T-helper 2 cell treated with Interferon-gamma antibody and Interleukin-4, amounts not matched to agents 5 μg/mL and 100 μg/mL, for 36 hours (primary cell): Measurements from ENCODE around the gene HSD17B12.

ENCODE experiments used
- DNase-seq: peaks from one replicate; pipeline ENCODE4 v3.0.0; 2021; ENCODE audit warnings: low spot score
- H3K27ac Mint-ChIP-seq: one replicate; pipeline ENCODE4 v1.8.0; 2021; ENCODE audit warnings: mild to moderate bottlenecking, mixed read lengths
- H3K27me3 Mint-ChIP-seq: one replicate; pipeline ENCODE4 v1.8.0; 2021; ENCODE audit warnings: low read depth, mixed read lengths
- H3K36me3 Mint-ChIP-seq: one replicate; pipeline ENCODE4 v1.8.0; 2021; ENCODE audit warnings: low read depth, mixed read lengths
- H3K4me1 Mint-ChIP-seq: one replicate; pipeline ENCODE4 v1.8.0; 2021; ENCODE audit warnings: low read depth, mixed read lengths
- H3K4me3 Mint-ChIP-seq: one replicate; pipeline ENCODE4 v1.8.0; 2022; ENCODE audit warnings: mild to moderate bottlenecking, moderate library complexity, mixed read lengths
- H3K9me3 Mint-ChIP-seq: one replicate; pipeline ENCODE4 v1.8.0; 2021; ENCODE audit warnings: mixed read lengths

HSD17B12 gene

GRCh38 chr11:43852057-43852636, 171.6 kb downstream of the HSD17B12 start:
- Mint-ChIP-seq H3K27me3 (no peaks in the 10 kb centered on the region), H3K36me3 (peaks cover 2% of the 10 kb centered on the region), H3K9me3 (no peaks in the 10 kb centered on the region), H3K27ac (no peak overlapping the region), H3K4me3 (no peak overlapping the region), H3K4me1 (peaks cover 3% of the 10 kb centered on the region)
- DNase-seq: peak; percentile 35

- Mint-ChIP-seq H3K27me3 (no peaks in the 10 kb centered on the region), H3K9me3 (no peaks in the 10 kb centered on the region), H3K36me3 (peaks cover 2% of the 10 kb centered on the region), H3K27ac (no peak overlapping the region), H3K4me3 (no peak overlapping the region), H3K4me1 (peaks cover 2% of the 10 kb centered on the region)
- no peak for DNase-seq
Observed at GRCh38 chr11:43853781-43854180, 173.2 kb downstream of the HSD17B12 start.

- Mint-ChIP-seq H3K4me1 (no peaks in the 10 kb centered on the region), H3K9me3 (peaks cover 3% of the 10 kb centered on the region), H3K27me3 (no peaks in the 10 kb centered on the region), H3K27ac (peak overlapping the region; percentile 3), H3K4me3 (no peak overlapping the region), H3K36me3 (peaks cover 4% of the 10 kb centered on the region)
- DNase-seq: no peak
Observed at GRCh38 chr11:43856993-43857392, 176.5 kb downstream of the HSD17B12 start.

- Mint-ChIP-seq H3K36me3 (peaks cover 2% of the 10 kb centered on the region), H3K4me3 (no peak overlapping the region), H3K9me3 (peaks cover 7% of the 10 kb centered on the region), H3K27ac (no peak overlapping the region), H3K4me1 (no peaks in the 10 kb centered on the region), H3K27me3 (peaks cover 20% of the 10 kb centered on the region)
- no peak for DNase-seq
Observed at GRCh38 chr11:43861141-43861540, 180.6 kb downstream of the HSD17B12 start.

- H3K27me3 Mint-ChIP-seq: peaks cover 42% of the 10 kb centered on the region
- H3K9me3 Mint-ChIP-seq: peaks cover 11% of the 10 kb centered on the region
- no peak for DNase-seq
Observed at GRCh38 chr11:43866520-43866919, 186.0 kb downstream of the HSD17B12 start.

GRCh38 chr11:43866969-43867368, 186.4 kb downstream of the HSD17B12 start:
- H3K9me3 Mint-ChIP-seq: peaks cover 11% of the 10 kb centered on the region
- peaks cover 45% of the 10 kb centered on the region for H3K27me3 Mint-ChIP-seq
- peaks cover 22% of the 10 kb centered on the region for H3K4me1 Mint-ChIP-seq
- H3K36me3 Mint-ChIP-seq: peaks cover 6% of the 10 kb centered on the region
- no peak for DNase-seq
- H3K4me3 Mint-ChIP-seq: no peak overlapping the region
- no peak overlapping the region for H3K27ac Mint-ChIP-seq

More at GRCh38 chr11:43866520-43866919, 186.0 kb downstream of the HSD17B12 start:
- H3K36me3 Mint-ChIP-seq: peaks cover 6% of the 10 kb centered on the region
- H3K27ac Mint-ChIP-seq: no peak overlapping the region
- no peak overlapping the region for H3K4me3 Mint-ChIP-seq
- H3K4me1 Mint-ChIP-seq: peaks cover 22% of the 10 kb centered on the region

- peaks cover 22% of the 10 kb centered on the region for H3K4me1 Mint-ChIP-seq
- DNase-seq: peak; percentile 79
- peaks cover 6% of the 10 kb centered on the region for H3K36me3 Mint-ChIP-seq
- peak overlapping the region; percentile 74 for H3K27ac Mint-ChIP-seq
- H3K27me3 Mint-ChIP-seq: peaks cover 62% of the 10 kb centered on the region
- H3K4me3 Mint-ChIP-seq: peak overlapping the region; percentile 7
- H3K9me3 Mint-ChIP-seq: peaks cover 7% of the 10 kb centered on the region
Observed at GRCh38 chr11:43868852-43869567, 188.5 kb downstream of the HSD17B12 start.

- no peak for DNase-seq
- H3K9me3 Mint-ChIP-seq: peaks cover 7% of the 10 kb centered on the region
- no peak overlapping the region for H3K27ac Mint-ChIP-seq
- H3K27me3 Mint-ChIP-seq: peaks cover 60% of the 10 kb centered on the region
- H3K4me3 Mint-ChIP-seq: no peak overlapping the region
- H3K4me1 Mint-ChIP-seq: peaks cover 22% of the 10 kb centered on the region
- H3K36me3 Mint-ChIP-seq: peaks cover 6% of the 10 kb centered on the region
Observed at GRCh38 chr11:43871051-43871450, 190.5 kb downstream of the HSD17B12 start.

- Mint-ChIP-seq H3K27me3 (peaks cover 58% of the 10 kb centered on the region), H3K9me3 (no peaks in the 10 kb centered on the region), H3K27ac (no peak overlapping the region), H3K4me3 (no peak overlapping the region), H3K36me3 (no peaks in the 10 kb centered on the region), H3K4me1 (peaks cover 15% of the 10 kb centered on the region)
- DNase-seq: no peak
Observed at GRCh38 chr11:43872995-43873394, 192.5 kb downstream of the HSD17B12 start.

- no peaks in the 10 kb centered on the region for H3K9me3 Mint-ChIP-seq
- H3K4me3 Mint-ChIP-seq: no peak overlapping the region
- peaks cover 7% of the 10 kb centered on the region for H3K4me1 Mint-ChIP-seq
- H3K27me3 Mint-ChIP-seq: peaks cover 63% of the 10 kb centered on the region
- H3K27ac Mint-ChIP-seq: no peak overlapping the region
- no peaks in the 10 kb centered on the region for H3K36me3 Mint-ChIP-seq
- no peak for DNase-seq
Observed at GRCh38 chr11:43874078-43874477, 193.5 kb downstream of the HSD17B12 start.

- H3K27me3 Mint-ChIP-seq: peaks cover 64% of the 10 kb centered on the region
Observed at GRCh38 chr11:43874738-43875137, 194.2 kb downstream of the HSD17B12 start.

GRCh38 chr11:43879789-43880639, 199.5 kb downstream of the HSD17B12 start:
- Mint-ChIP-seq H3K36me3 (peaks cover 27% of the 10 kb centered on the region), H3K27me3 (peaks cover 24% of the 10 kb centered on the region), H3K4me1 (peaks cover 17% of the 10 kb centered on the region), H3K9me3 (peaks cover 10% of the 10 kb centered on the region), H3K4me3 (peak overlapping the region; percentile 91), H3K27ac (peak overlapping the region; percentile 65)
- no peak for DNase-seq

More at GRCh38 chr11:43874738-43875137, 194.2 kb downstream of the HSD17B12 start:
- Mint-ChIP-seq H3K4me1 (peaks cover under 1% of the 10 kb centered on the region), H3K9me3 (no peaks in the 10 kb centered on the region), H3K27ac (no peak overlapping the region), H3K4me3 (no peak overlapping the region), H3K36me3 (no peaks in the 10 kb centered on the region)
- no peak for DNase-seq

- peaks cover 18% of the 10 kb centered on the region for H3K27me3 Mint-ChIP-seq
- peak within 1 kb of the TSS; percentile 91 for H3K4me3 Mint-ChIP-seq
- peaks cover 27% of the 10 kb centered on the region for H3K36me3 Mint-ChIP-seq
- peak within 1 kb of the TSS; percentile 65 for H3K27ac Mint-ChIP-seq
- H3K9me3 Mint-ChIP-seq: peaks cover 10% of the 10 kb centered on the region
- peak; percentile 86 for DNase-seq
- H3K4me1 Mint-ChIP-seq: peaks cover 17% of the 10 kb centered on the region
Observed at GRCh38 chr11:43880640-43881159, 200.2 kb downstream of the HSD17B12 start, which contains the start of gene ALKBH3. ALKBH3 (plus strand) TSS chr11:43880831; CDS start chr11:43882653, 1,822 bp downstream.
